Neural cell (in vitro differentiated cells): ENCODE measurements around the gene SOBP.

Source experiments
- CTCF ChIP-seq: fragments of 450-650 bp; IDR thresholded peaks from 2 replicates; pipeline ENCODE4 v1.5.1; 2014; ENCODE audit warnings: antibody characterized with exemption, mild to moderate bottlenecking, moderate library complexity; ENCODE audit not compliant: poor library complexity, severe bottlenecking
- EZH2 ChIP-seq: fragments of 200-600, 300-800 bp; shearing (Covaris generic), sonication (generic); IDR thresholded peaks from 2 replicates; pipeline ENCODE4 v1.6.1; 2014; ENCODE audit warnings: antibody characterized with exemption, low read length, borderline replicate concordance, mild to moderate bottlenecking; ENCODE audit not compliant: insufficient read depth, poor library complexity, severe bottlenecking
- MXI1 ChIP-seq: fragments of 450-650 bp; conservative IDR thresholded peaks from 2 replicates; pipeline ENCODE4 v1.6.1; 2014; ENCODE audit warnings: antibody characterized with exemption, mild to moderate bottlenecking; ENCODE audit not compliant: poor library complexity, severe bottlenecking
- POLR2AphosphoS5 ChIP-seq: IDR thresholded peaks from 2 replicates; pipeline ENCODE4 v1.6.1; 2012
- RAD21 ChIP-seq: fragments of 450-650 bp; conservative IDR thresholded peaks from 2 replicates; pipeline ENCODE4 v1.6.1; 2014; ENCODE audit warnings: antibody characterized with exemption, mild to moderate bottlenecking, moderate library complexity
- REST ChIP-seq: IDR thresholded peaks from 2 replicates; pipeline ENCODE4 v1.6.1; 2012; ENCODE audit warnings: borderline replicate concordance

- TF ChIP-seq REST (no peak), CTCF (no peak), RAD21 (no peak), POLR2AphosphoS5 (no peak), EZH2 (no peak), MXI1 (no peak)
Observed at GRCh38 chr6:107626645-107627044, 136.7 kb downstream of the SOBP start.
